ENCODE measurements around the gene STK24.
"Not testable (repeated sequence)": the region's sequence is repeated elsewhere in the genome, so short reads cannot be mapped to it uniquely, and the experiment has no call there.

STK24 gene

GRCh38 chr13:98576963-98577835, at the start of gene STK24:
STK24 (minus strand) TSS chr13:98577107; CDS start chr13:98576786, 321 bp downstream.
- Histone ChIP-seq H3K27ac (ENCODE audit: low read length) (peak within 1 kb of the TSS; percentile 66), H3K27me3 (ENCODE audit: insufficient read depth, low read length) (no peaks in the 10 kb centered on the region), H3K9ac (ENCODE audit: low read depth, low read length) (peak within 1 kb of the TSS; percentile 93), H3K36me3 (ENCODE audit: insufficient read depth, low read depth, low read length) (no peaks in the 10 kb centered on the region), H3K4me1 (ENCODE audit: insufficient read depth, low read length) (peaks cover 32% of the 10 kb centered on the region), H3K4me3 (ENCODE audit: low read length) (peak within 1 kb of the TSS; percentile 95), H3K9me3 (ENCODE audit: insufficient read depth, low read depth, low read length) (no peaks in the 10 kb centered on the region)

GRCh38 chr13:98626298-98626935, 49.5 kb upstream of the STK24 start:
- no peaks in the 10 kb centered on the region for H3K4me1 ChIP-seq (ENCODE audit: insufficient read depth, low read length)
- no peak overlapping the region for H3K4me3 ChIP-seq (ENCODE audit: low read length)
- no peaks in the 10 kb centered on the region for H3K36me3 ChIP-seq (ENCODE audit: insufficient read depth, low read depth, low read length)
- no peak overlapping the region for H3K27ac ChIP-seq (ENCODE audit: low read length)
- no peaks in the 10 kb centered on the region for H3K27me3 ChIP-seq (ENCODE audit: insufficient read depth, low read length)
- H3K9me3 ChIP-seq (ENCODE audit: insufficient read depth, low read depth, low read length) = no peaks in the 10 kb centered on the region
- H3K9ac ChIP-seq (ENCODE audit: low read depth, low read length) = no peak overlapping the region

- H3K36me3 ChIP-seq (ENCODE audit: insufficient read depth, low read depth, low read length) = not testable (repeated sequence)
Measured at GRCh38 chr13:98624589-98624988, 47.7 kb upstream of the STK24 start.

GRCh38 chr13:98622931-98623331, 46.0 kb upstream of the STK24 start:
- Histone ChIP-seq H3K27ac (ENCODE audit: low read length) (no peak overlapping the region), H3K27me3 (ENCODE audit: insufficient read depth, low read length) (no peaks in the 10 kb centered on the region)

More at GRCh38 chr13:98624589-98624988, 47.7 kb upstream of the STK24 start:
- H3K9me3 ChIP-seq (ENCODE audit: insufficient read depth, low read depth, low read length); H3K4me3 ChIP-seq (ENCODE audit: low read length); H3K9ac ChIP-seq (ENCODE audit: low read depth, low read length); H3K27me3 ChIP-seq (ENCODE audit: insufficient read depth, low read length); H3K4me1 ChIP-seq (ENCODE audit: insufficient read depth, low read length); H3K27ac ChIP-seq (ENCODE audit: low read length): not testable (repeated sequence)

GRCh38 chr13:98619556-98619955, 42.6 kb upstream of the STK24 start:
- Histone ChIP-seq H3K36me3 (ENCODE audit: insufficient read depth, low read depth, low read length) (no peaks in the 10 kb centered on the region), H3K4me3 (ENCODE audit: low read length) (no peak overlapping the region), H3K9ac (ENCODE audit: low read depth, low read length) (no peak overlapping the region), H3K27ac (ENCODE audit: low read length) (no peak overlapping the region), H3K27me3 (ENCODE audit: insufficient read depth, low read length) (no peaks in the 10 kb centered on the region), H3K9me3 (ENCODE audit: insufficient read depth, low read depth, low read length) (no peaks in the 10 kb centered on the region), H3K4me1 (ENCODE audit: insufficient read depth, low read length) (no peaks in the 10 kb centered on the region)

More at GRCh38 chr13:98622931-98623331, 46.0 kb upstream of the STK24 start:
- no peak overlapping the region for H3K4me3 ChIP-seq (ENCODE audit: low read length)
- no peaks in the 10 kb centered on the region for H3K4me1 ChIP-seq (ENCODE audit: insufficient read depth, low read length)
- H3K9me3 ChIP-seq (ENCODE audit: insufficient read depth, low read depth, low read length) = no peaks in the 10 kb centered on the region
- H3K9ac ChIP-seq (ENCODE audit: low read depth, low read length) = no peak overlapping the region
- H3K36me3 ChIP-seq (ENCODE audit: insufficient read depth, low read depth, low read length) = no peaks in the 10 kb centered on the region

- not testable (repeated sequence) for H3K9ac ChIP-seq (ENCODE audit: low read depth, low read length); H3K9me3 ChIP-seq (ENCODE audit: insufficient read depth, low read depth, low read length); H3K36me3 ChIP-seq (ENCODE audit: insufficient read depth, low read depth, low read length); H3K27me3 ChIP-seq (ENCODE audit: insufficient read depth, low read length); H3K4me3 ChIP-seq (ENCODE audit: low read length); H3K27ac ChIP-seq (ENCODE audit: low read length); H3K4me1 ChIP-seq (ENCODE audit: insufficient read depth, low read length)
Measured at GRCh38 chr13:98615595-98615994, 38.7 kb upstream of the STK24 start.

GRCh38 chr13:98613591-98613990, 36.7 kb upstream of the STK24 start:
- Histone ChIP-seq H3K36me3 (ENCODE audit: insufficient read depth, low read depth, low read length) (no peaks in the 10 kb centered on the region), H3K27ac (ENCODE audit: low read length) (no peak overlapping the region), H3K9ac (ENCODE audit: low read depth, low read length) (no peak overlapping the region), H3K4me3 (ENCODE audit: low read length) (no peak overlapping the region), H3K4me1 (ENCODE audit: insufficient read depth, low read length) (no peaks in the 10 kb centered on the region), H3K27me3 (ENCODE audit: insufficient read depth, low read length) (no peaks in the 10 kb centered on the region), H3K9me3 (ENCODE audit: insufficient read depth, low read depth, low read length) (no peaks in the 10 kb centered on the region)

- no peak overlapping the region for H3K4me3 ChIP-seq (ENCODE audit: low read length)
Measured at GRCh38 chr13:98609756-98610155, 32.8 kb upstream of the STK24 start.

GRCh38 chr13:98606296-98606695, 29.4 kb upstream of the STK24 start:
- H3K4me1 ChIP-seq (ENCODE audit: insufficient read depth, low read length) = no peaks in the 10 kb centered on the region
- H3K4me3 ChIP-seq (ENCODE audit: low read length) = no peak overlapping the region
- H3K36me3 ChIP-seq (ENCODE audit: insufficient read depth, low read depth, low read length) = no peaks in the 10 kb centered on the region
- H3K9me3 ChIP-seq (ENCODE audit: insufficient read depth, low read depth, low read length) = no peaks in the 10 kb centered on the region
- H3K27ac ChIP-seq (ENCODE audit: low read length) = no peak overlapping the region
- H3K9ac ChIP-seq (ENCODE audit: low read depth, low read length) = no peak overlapping the region
- no peaks in the 10 kb centered on the region for H3K27me3 ChIP-seq (ENCODE audit: insufficient read depth, low read length)

More at GRCh38 chr13:98609756-98610155, 32.8 kb upstream of the STK24 start:
- no peaks in the 10 kb centered on the region for H3K27me3 ChIP-seq (ENCODE audit: insufficient read depth, low read length)
- H3K9ac ChIP-seq (ENCODE audit: low read depth, low read length) = no peak overlapping the region
- no peaks in the 10 kb centered on the region for H3K4me1 ChIP-seq (ENCODE audit: insufficient read depth, low read length)
- no peaks in the 10 kb centered on the region for H3K36me3 ChIP-seq (ENCODE audit: insufficient read depth, low read depth, low read length)
- H3K27ac ChIP-seq (ENCODE audit: low read length) = no peak overlapping the region
- no peaks in the 10 kb centered on the region for H3K9me3 ChIP-seq (ENCODE audit: insufficient read depth, low read depth, low read length)

- Histone ChIP-seq H3K4me1 (ENCODE audit: insufficient read depth, low read length) (no peaks in the 10 kb centered on the region), H3K4me3 (ENCODE audit: low read length) (no peak overlapping the region), H3K27ac (ENCODE audit: low read length) (no peak overlapping the region), H3K9ac (ENCODE audit: low read depth, low read length) (no peak overlapping the region), H3K36me3 (ENCODE audit: insufficient read depth, low read depth, low read length) (no peaks in the 10 kb centered on the region), H3K9me3 (ENCODE audit: insufficient read depth, low read depth, low read length) (no peaks in the 10 kb centered on the region), H3K27me3 (ENCODE audit: insufficient read depth, low read length) (no peaks in the 10 kb centered on the region)
Measured at GRCh38 chr13:98599502-98600328, 22.8 kb upstream of the STK24 start.

- H3K36me3 ChIP-seq (ENCODE audit: insufficient read depth, low read depth, low read length) = no peaks in the 10 kb centered on the region
- H3K27me3 ChIP-seq (ENCODE audit: insufficient read depth, low read length) = no peaks in the 10 kb centered on the region
- H3K4me3 ChIP-seq (ENCODE audit: low read length) = no peak overlapping the region
- no peak overlapping the region for H3K9ac ChIP-seq (ENCODE audit: low read depth, low read length)
- H3K9me3 ChIP-seq (ENCODE audit: insufficient read depth, low read depth, low read length) = no peaks in the 10 kb centered on the region
- H3K4me1 ChIP-seq (ENCODE audit: insufficient read depth, low read length) = no peaks in the 10 kb centered on the region
- H3K27ac ChIP-seq (ENCODE audit: low read length) = no peak overlapping the region
Measured at GRCh38 chr13:98598043-98598442, 21.1 kb upstream of the STK24 start.

All from iPS-20b (cell line).